SU-DHL-6 (cell line): ENCODE measurements around the gene NCKAP5.

ENCODE experiments used
- EZH2phosphoT487 ChIP-seq: fragments of 200-600 bp; sonication (generic), shearing (Covaris generic); conservative IDR thresholded peaks from 2 replicates; pipeline ENCODE4 v1.6.1; 2018; ENCODE audit warnings: mild to moderate bottlenecking, antibody characterized with exemption, low read length, moderate library complexity, mixed read lengths
- TF ChIP-seq, protein P1 (sequence below): fragments of 200-600 bp; sonication (generic); IDR thresholded peaks from one replicate; pipeline ENCODE4 v1.5.1; 2017; ENCODE audit warnings: antibody characterized with exemption, mild to moderate bottlenecking, low read length, moderate library complexity; ENCODE audit not compliant: insufficient read depth, poor library complexity, severe bottlenecking

DNA sequence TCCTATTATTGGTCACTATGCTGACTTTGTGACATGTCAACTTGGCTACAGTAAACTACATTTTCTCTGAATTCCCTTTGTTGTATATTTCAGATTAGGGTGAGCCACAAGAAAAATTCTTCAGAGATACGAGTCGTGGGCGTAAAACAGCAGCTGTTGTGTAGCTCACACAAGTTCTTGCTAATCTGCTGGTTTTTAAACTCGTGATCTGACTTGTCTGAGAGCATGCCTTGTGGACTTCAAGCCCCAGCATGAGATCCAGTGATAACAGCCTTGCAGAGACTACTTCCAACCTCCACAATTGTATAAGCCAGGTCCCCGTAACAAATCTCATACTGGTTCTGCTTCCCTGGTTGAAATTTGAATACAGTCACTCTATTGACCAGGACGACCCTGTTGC, 638.5 kb downstream of the NCKAP5 start:
- TF ChIP-seq, protein P1, sequence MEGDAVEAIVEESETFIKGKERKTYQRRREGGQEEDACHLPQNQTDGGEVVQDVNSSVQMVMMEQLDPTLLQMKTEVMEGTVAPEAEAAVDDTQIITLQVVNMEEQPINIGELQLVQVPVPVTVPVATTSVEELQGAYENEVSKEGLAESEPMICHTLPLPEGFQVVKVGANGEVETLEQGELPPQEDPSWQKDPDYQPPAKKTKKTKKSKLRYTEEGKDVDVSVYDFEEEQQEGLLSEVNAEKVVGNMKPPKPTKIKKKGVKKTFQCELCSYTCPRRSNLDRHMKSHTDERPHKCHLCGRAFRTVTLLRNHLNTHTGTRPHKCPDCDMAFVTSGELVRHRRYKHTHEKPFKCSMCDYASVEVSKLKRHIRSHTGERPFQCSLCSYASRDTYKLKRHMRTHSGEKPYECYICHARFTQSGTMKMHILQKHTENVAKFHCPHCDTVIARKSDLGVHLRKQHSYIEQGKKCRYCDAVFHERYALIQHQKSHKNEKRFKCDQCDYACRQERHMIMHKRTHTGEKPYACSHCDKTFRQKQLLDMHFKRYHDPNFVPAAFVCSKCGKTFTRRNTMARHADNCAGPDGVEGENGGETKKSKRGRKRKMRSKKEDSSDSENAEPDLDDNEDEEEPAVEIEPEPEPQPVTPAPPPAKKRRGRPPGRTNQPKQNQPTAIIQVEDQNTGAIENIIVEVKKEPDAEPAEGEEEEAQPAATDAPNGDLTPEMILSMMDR = no peak
- TF ChIP-seq EZH2phosphoT487 = no peak
